Common myeloid progenitor, CD34-positive (primary cell): ENCODE data around the gene GPR146.

ENCODE experiments used
- CTCF ChIA-PET: fragments of 350-600 bp; sonication (Branson Sonifier 250); formaldehyde crosslinking; loops from one replicate; lab custom pipeline; 2021; ENCODE audit warnings: antibody characterized with exemption; lab: Charles Lee
- POLR2A ChIA-PET: fragments of 350-600 bp; sonication (Branson Sonifier 250); formaldehyde crosslinking; loops from one replicate; lab custom pipeline; 2021; ENCODE audit warnings: antibody characterized with exemption; lab: Charles Lee
- DNase-seq, 3 donors: peaks; one replicate each; pipeline versions ENCODE4 v3.0.0 to v3.0.0-alpha.2; 2013
- H3K27ac ChIP-seq, 2 experiments: 1 replicate in 1 of 2; 2 replicates in 1 of 2; pipeline ENCODE4 v1.7.0; 2013; ENCODE audit warnings: inconsistent platforms in 2 of 2, low read length in 2 of 2, mild to moderate bottlenecking in 2 of 2, low read depth in 1 of 2, moderate library complexity in 1 of 2; ENCODE audit not compliant: severe bottlenecking in 2 of 2, insufficient read depth in 1 of 2, poor library complexity in 1 of 2
- H3K27me3 ChIP-seq, 5 experiments: replicated peaks in 2 of 5; 1 replicate in 3 of 5; 2 replicates in 2 of 5; pipeline versions ENCODE4 v1.6.1 to v1.7.0; 2013; ENCODE audit warnings: low read length in 4 of 5, mild to moderate bottlenecking in 2 of 5, moderate library complexity in 2 of 5, inconsistent platforms in 1 of 5; ENCODE audit not compliant: insufficient read depth in 5 of 5, control insufficient read depth in 4 of 5
- H3K36me3 ChIP-seq, 4 experiments: 1 replicate in 2 of 4; 2 replicates in 2 of 4; pipeline versions ENCODE4 v1.6.1 to v1.7.0; 2013; ENCODE audit warnings: low read length in 3 of 4, control low read depth in 1 of 4, mild to moderate bottlenecking in 1 of 4; ENCODE audit not compliant: control insufficient read depth in 4 of 4, insufficient read depth in 4 of 4
- H3K4me1 ChIP-seq, 4 experiments: 1 replicate in 3 of 4; 2 replicates in 1 of 4; pipeline versions ENCODE4 v1.6.1 to v1.7.1; 2013; ENCODE audit warnings: low read length in 3 of 4, mild to moderate bottlenecking in 3 of 4, control low read depth in 1 of 4, inconsistent platforms in 1 of 4, moderate library complexity in 1 of 4; ENCODE audit not compliant: control insufficient read depth in 4 of 4, insufficient read depth in 4 of 4; ENCODE audit errors: control extremely low read depth in 1 of 4
- H3K4me3 ChIP-seq, 7 experiments: 1 replicate in 4 of 7; 2 replicates in 3 of 7; pipeline versions ENCODE4 v1.5.1 to v1.7.0; 2013; ENCODE audit warnings: mild to moderate bottlenecking in 7 of 7, low read length in 6 of 7, moderate library complexity in 6 of 7, inconsistent platforms in 2 of 7, low read depth in 2 of 7, control low read depth in 1 of 7; ENCODE audit not compliant: insufficient read depth in 4 of 7, control insufficient read depth in 1 of 7; ENCODE audit errors: extremely low read depth in 1 of 7
- H3K9me3 ChIP-seq, 5 experiments: 1 replicate in 4 of 5; 2 replicates in 1 of 5; pipeline versions ENCODE4 v1.6.1 to v1.7.1; 2013; ENCODE audit warnings: low read length in 4 of 5, mild to moderate bottlenecking in 2 of 5, inconsistent platforms in 1 of 5, low read depth in 1 of 5, moderate library complexity in 1 of 5; ENCODE audit not compliant: control insufficient read depth in 4 of 5, insufficient read depth in 2 of 5; ENCODE audit errors: control extremely low read depth in 1 of 5
- WGBS: methylation state at CpG from one replicate; pipeline ENCODE4 v1.1.5; 2013; ENCODE audit not compliant: insufficient coverage; 5-methylcytosine and 5-hydroxymethylcytosine counted together

Gene GPR146

GRCh38 chr7:1021931-1022330 is 22.4 kb upstream of the GPR146 start:
- H3K9me3 ChIP-seq, result peaks cover 0 to 18% (median 12%) of the 10 kb centered on the region in 5 experiments
- DNase-seq, result no peak
- peaks cover 0 to 34% (median 7%) of the 10 kb centered on the region in 4 experiments for H3K4me1 ChIP-seq
- H3K27me3 ChIP-seq, result no peaks in the 10 kb centered on the region
- no peak overlapping the region for H3K4me3 ChIP-seq
- 98% methylated on average over 25 of the region's 25 CpGs for WGBS
- POLR2A ChIA-PET, result no interaction called here
- CTCF ChIA-PET, result interaction anchor here (0.8 to 3.0 kb wide), 5 partner anchors 10 to 44 kb away, joined by 3 to 12 read pairs (median 4); partner anchors contain the start of gene GPR146
- H3K36me3 ChIP-seq, result peaks cover 0 to 44% (median 17%) of the 10 kb centered on the region in 4 experiments
- H3K27ac ChIP-seq, result no peak overlapping the region

GRCh38 chr7:1022356-1022755 is 22.0 kb upstream of the GPR146 start:
- Histone ChIP-seq H3K36me3 (peaks cover 0 to 44% (median 17%) of the 10 kb centered on the region in 4 experiments), H3K4me3 (no peak overlapping the region), H3K27me3 (no peaks in the 10 kb centered on the region), H3K9me3 (peaks cover 0 to 18% (median 12%) of the 10 kb centered on the region in 5 experiments), H3K4me1 (peaks cover 0 to 38% (median 10%) of the 10 kb centered on the region in 4 experiments), H3K27ac (no peak overlapping the region)
- POLR2A ChIA-PET, result no interaction called here
- 97% methylated on average over 17 of the region's 17 CpGs for WGBS
- no peak for DNase-seq
- CTCF ChIA-PET, result interaction anchor here (1.4 to 3.0 kb wide), 3 partner anchors 10 to 29 kb away, joined by 4 to 12 read pairs (median 6); partner anchors contain the start of gene GPR146

GRCh38 chr7:1022801-1023465 is 21.4 kb upstream of the GPR146 start:
- Histone ChIP-seq H3K27ac (no peak overlapping the region), H3K4me3 (no peak overlapping the region), H3K9me3 (peaks cover 0 to 18% (median 12%) of the 10 kb centered on the region in 5 experiments), H3K4me1 (peaks cover 0 to 44% (median 15%) of the 10 kb centered on the region in 4 experiments), H3K27me3 (no peaks in the 10 kb centered on the region), H3K36me3 (peaks cover 0 to 44% (median 17%) of the 10 kb centered on the region in 4 experiments)
- 95% methylated on average over 45 of the region's 45 CpGs for WGBS
- POLR2A ChIA-PET, result no interaction called here
- peak in 1 of 3 donors; percentile 31 for DNase-seq
- CTCF ChIA-PET, result interaction anchor here (1.4 to 3.0 kb wide), 3 partner anchors 11 to 30 kb away, joined by 4 to 12 read pairs (median 6); partner anchors contain the start of gene GPR146

GRCh38 chr7:1024331-1024841 is 20.0 kb upstream of the GPR146 start:
- no peak overlapping the region for H3K27ac ChIP-seq
- ChIA-PET CTCF (interaction anchor here (1.4 to 4.3 kb wide), 3 partner anchors 27 to 31 kb away, joined by 3 to 33 read pairs (median 4); no protein-coding TSS in a partner anchor), POLR2A (no interaction called here)
- H3K4me1 ChIP-seq, result peaks cover 0 to 55% (median 27%) of the 10 kb centered on the region in 4 experiments
- no peaks in the 10 kb centered on the region for H3K27me3 ChIP-seq
- peak in 2 of 3 donors; percentile 36 to 50 for DNase-seq
- H3K36me3 ChIP-seq, result peaks cover 0 to 34% (median 17%) of the 10 kb centered on the region in 4 experiments
- 87% methylated on average over 13 of the region's 15 CpGs for WGBS
- H3K4me3 ChIP-seq, result no peak overlapping the region
- H3K9me3 ChIP-seq, result peaks cover 0 to 18% (median 12%) of the 10 kb centered on the region in 5 experiments

- Histone ChIP-seq H3K4me1 (peaks cover 0 to 62% (median 34%) of the 10 kb centered on the region in 4 experiments), H3K27ac (no peak overlapping the region), H3K9me3 (peaks cover 0 to 18% (median 12%) of the 10 kb centered on the region in 5 experiments), H3K27me3 (no peaks in the 10 kb centered on the region), H3K36me3 (peaks cover 0 to 37% (median 17%) of the 10 kb centered on the region in 4 experiments), H3K4me3 (no peak overlapping the region)
- DNase-seq, result no peak
- ChIA-PET POLR2A (no interaction called here), CTCF (interaction anchor here (1.0 to 4.3 kb wide), 6 partner anchors 18 to 41 kb away, joined by 3 to 33 read pairs (median 4); no protein-coding TSS in a partner anchor)
- 98% methylated on average over 23 of the region's 25 CpGs for WGBS
These were observed 19.2 kb upstream of the GPR146 start for GRCh38 chr7:1024876-1025742.

- Histone ChIP-seq H3K9me3 (peaks cover 0 to 12% (median 7%) of the 10 kb centered on the region in 5 experiments), H3K4me3 (no peak overlapping the region), H3K27me3 (no peaks in the 10 kb centered on the region), H3K27ac (no peak overlapping the region), H3K36me3 (peaks cover 0 to 32% (median 13%) of the 10 kb centered on the region in 4 experiments), H3K4me1 (peaks cover 0 to 64% (median 37%) of the 10 kb centered on the region in 4 experiments)
- no peak for DNase-seq
- 92% methylated on average over 30 of the region's 31 CpGs for WGBS
- ChIA-PET CTCF (interaction anchor here (0.8 to 4.3 kb wide), 7 partner anchors 17 to 40 kb away, joined by 3 to 33 read pairs (median 4); no protein-coding TSS in a partner anchor), POLR2A (no interaction called here)
These were observed 18.4 kb upstream of the GPR146 start for GRCh38 chr7:1025743-1026581.
